Thoracic aorta (tissue), 2 donors: Measurements from ENCODE around the gene ITLN1. TPM values are rescaled to one million over a fixed set of nuclear protein-coding genes. Genes with fewer than 3 reads are reported as not detected.

ENCODE experiments used
- ATAC-seq: fragments of 150-250 bp; one replicate; pipeline ENCODE4 v1.8.0; 2017; ENCODE audit warnings: low read depth; ENCODE audit not compliant: insufficient number of reproducible peaks, low FRiP score
- DNase-seq: peaks from one replicate; pipeline ENCODE4 v3.0.0-alpha.2; 2020; ENCODE audit warnings: low spot score
- H3K27ac ChIP-seq, 2 donors: fragments of 200-600 bp; sonication (generic); 1 replicate in 1 of 2; 2 replicates in 1 of 2; pipeline ENCODE4 v1.5.1; 2016; ENCODE audit warnings: mild to moderate bottlenecking in 2 of 2, moderate library complexity in 2 of 2
- H3K27me3 ChIP-seq: fragments of 200-600 bp; sonication (generic); replicated peaks from 2 replicates; pipeline ENCODE4 v1.6.0; 2016; ENCODE audit warnings: mild to moderate bottlenecking; ENCODE audit not compliant: insufficient read depth
- H3K36me3 ChIP-seq: fragments of 200-600 bp; sonication (generic); one replicate; pipeline ENCODE4 v1.5.1; 2016
- H3K4me1 ChIP-seq, 2 donors: fragments of 200-600 bp; sonication (generic); 1 replicate in 1 of 2; 2 replicates in 1 of 2; pipeline versions ENCODE4 v1.5.1 to v1.6.0; 2016; ENCODE audit warnings: low read depth in 2 of 2, mild to moderate bottlenecking in 1 of 2; ENCODE audit not compliant: control insufficient read depth in 1 of 2
- H3K4me3 ChIP-seq: fragments of 200-600 bp; sonication (generic); 2 replicates; pipeline ENCODE4 v1.5.1; 2016; ENCODE audit warnings: mild to moderate bottlenecking
- H3K9me3 ChIP-seq: fragments of 200-600 bp; sonication (generic); 2 replicates; pipeline ENCODE4 v1.5.1; 2016
- CTCF ChIP-seq: fragments of 200-600 bp; sonication (generic); IDR thresholded peaks from one replicate; pipeline ENCODE4 v1.5.1; 2019; ENCODE audit warnings: antibody characterized with exemption
- total RNA-seq, 2 donors: library from RNA; depleted of rRNA; stranded (reverse); fragments of >200 nt; gene quantifications; one replicate each; pipeline versions ENCODE4 v1.1.0 to v1.2.3, GENCODE V29; 2016

ITLN1 gene
- total RNA-seq, 2 donors from 2014 or later, result 0.56 to 51.7 TPM

- Histone ChIP-seq H3K36me3 (no peaks in the 10 kb centered on the region), H3K9me3 (no peaks in the 10 kb centered on the region), H3K27me3 (no peaks in the 10 kb centered on the region), H3K4me1 (no peaks in the 10 kb centered on the region), H3K27ac (no peak overlapping the region), H3K4me3 (no peak overlapping the region)
- ATAC-seq (no peak), DNase-seq (no peak)
- TF ChIP-seq CTCF, result no peak
These were observed 34.0 kb downstream of the ITLN1 start for GRCh38 chr1:160850993-160851392.

GRCh38 chr1:160850541-160850940, 34.4 kb downstream of the ITLN1 start:
- Histone ChIP-seq H3K27me3 (no peaks in the 10 kb centered on the region), H3K27ac (no peak overlapping the region), H3K36me3 (no peaks in the 10 kb centered on the region), H3K9me3 (no peaks in the 10 kb centered on the region), H3K4me3 (no peak overlapping the region), H3K4me1 (no peaks in the 10 kb centered on the region)
- no peak for DNase-seq
- ATAC-seq, result no peak
- no peak for TF ChIP-seq CTCF

- Histone ChIP-seq H3K4me1 (peaks cover 0 to 7% of the 10 kb centered on the region in 2 donors), H3K27me3 (no peaks in the 10 kb centered on the region), H3K4me3 (no peak overlapping the region), H3K27ac (no peak overlapping the region), H3K9me3 (no peaks in the 10 kb centered on the region), H3K36me3 (no peaks in the 10 kb centered on the region)
- ATAC-seq (no peak), DNase-seq (no peak)
- TF ChIP-seq CTCF, result no peak
These were observed 38.7 kb downstream of the ITLN1 start for GRCh38 chr1:160846281-160846680.

- Histone ChIP-seq H3K27ac (no peak overlapping the region), H3K4me3 (no peak overlapping the region), H3K36me3 (no peaks in the 10 kb centered on the region), H3K27me3 (no peaks in the 10 kb centered on the region), H3K4me1 (peaks cover 0 to 7% of the 10 kb centered on the region in 2 donors), H3K9me3 (no peaks in the 10 kb centered on the region)
- DNase-seq (no peak), ATAC-seq (no peak)
- TF ChIP-seq CTCF, result no peak
These were observed 40.3 kb downstream of the ITLN1 start for GRCh38 chr1:160844447-160845232.

- H3K27ac ChIP-seq, result no peak overlapping the region
- H3K27me3 ChIP-seq, result no peaks in the 10 kb centered on the region
- no peak overlapping the region for H3K4me3 ChIP-seq
- no peaks in the 10 kb centered on the region for H3K9me3 ChIP-seq
- DNase-seq (no peak), ATAC-seq (no peak)
- H3K4me1 ChIP-seq, result peaks cover 7 to 20% of the 10 kb centered on the region in 2 donors
- H3K36me3 ChIP-seq, result no peaks in the 10 kb centered on the region
- no peak for TF ChIP-seq CTCF
These were observed 43.9 kb downstream of the ITLN1 start for GRCh38 chr1:160841079-160841478.
